Osteoblast (primary cell): ENCODE measurements around the gene LYPD4. TPM values are rescaled to one million over a fixed set of nuclear protein-coding genes. Genes with fewer than 3 reads are reported as not detected.

Experiments used
- small RNA-seq: library from RNA; depleted of rRNA; stranded (forward); fragments of <200 nt; gene quantifications from one replicate; pipeline ENCODE3, GENCODE V24; 2012
- total RNA-seq: library from RNA; depleted of rRNA; stranded (reverse); fragments of >200 nt; gene quantifications from 2 replicates; pipeline ENCODE4 v1.2.3, GENCODE V29; 2012

The LYPD4 gene
- total RNA-seq, 1 donor: not detected

Small RNA genes within 50 kb of the gene (small RNA-seq; reads per million reads assigned to genes)
- gene MIR6797: 0.60 reads per million

Other genes with a start within 250 kb of the LYPD4 start
- gene CEACAM4, start 217.6 kb downstream of the LYPD4 start, total RNA-seq: not detected in 2 replicates
- not detected in 2 replicates for gene CEACAM7, start 156.4 kb downstream of the LYPD4 start, total RNA-seq
- not detected in 2 replicates for gene CEACAM5, start 136.1 kb downstream of the LYPD4 start, total RNA-seq
- gene CEACAM6, start 89.2 kb downstream of the LYPD4 start, total RNA-seq: not detected in 2 replicates
- not detected in 2 replicates for gene CEACAM3, start 48.1 kb downstream of the LYPD4 start, total RNA-seq
- not detected in 2 replicates for gene DMRTC2, start 359 bp upstream of the LYPD4 start, total RNA-seq
- gene RPS19, start 15.6 kb upstream of the LYPD4 start, total RNA-seq: 486 and 791 TPM in 2 replicates
- gene CD79A, start 32.6 kb upstream of the LYPD4 start, total RNA-seq: 0.36 TPM in 1 of 2 replicates, not detected in the other
- gene ARHGEF1, start 38.5 kb upstream of the LYPD4 start, total RNA-seq: 30.6 and 31.8 TPM in 2 replicates
- gene ERFL, start 83.8 kb upstream of the LYPD4 start, total RNA-seq: under 0.01 TPM in 2 replicates
- 95.2 and 117 TPM in 2 replicates for gene RABAC1, start 114.6 kb upstream of the LYPD4 start, total RNA-seq
- under 0.01 TPM in 2 replicates for gene ATP1A3, start 149.5 kb upstream of the LYPD4 start, total RNA-seq
- under 0.01 TPM in 2 replicates for gene GRIK5, start 225.5 kb upstream of the LYPD4 start, total RNA-seq
- gene ZNF574, start 231.5 kb upstream of the LYPD4 start, total RNA-seq: 13.6 and 13.8 TPM in 2 replicates